Hepatocyte (in vitro differentiated cells): ENCODE measurements around the gene TREH. TPM values are rescaled to one million over a fixed set of nuclear protein-coding genes. Genes with fewer than 3 reads are reported as not detected.

Experiments used
- DNase-seq: peaks from one replicate; pipeline ENCODE4 v3.0.0-alpha.2; 2016; ENCODE audit warnings: low spot score
- H2AFZ ChIP-seq: fragments of 200-600 bp; sonication (generic); 2 replicates; pipeline ENCODE4 v1.6.0; 2016; ENCODE audit warnings: antibody characterized with exemption, mild to moderate bottlenecking
- H3K27ac ChIP-seq: fragments of 200-600 bp; sonication (generic); 2 replicates; pipeline ENCODE4 v1.5.1; 2016; ENCODE audit warnings: mild to moderate bottlenecking
- H3K27me3 ChIP-seq: fragments of 200-600 bp; sonication (generic); 2 replicates; pipeline ENCODE4 v1.6.1; 2016
- H3K36me3 ChIP-seq: fragments of 200-600 bp; sonication (generic); replicated peaks from 2 replicates; pipeline ENCODE4 v1.5.1; 2016; ENCODE audit warnings: low read depth; ENCODE audit not compliant: insufficient read depth
- H3K4me1 ChIP-seq: fragments of 200-600 bp; sonication (generic); 2 replicates; pipeline ENCODE4 v1.5.1; 2016; ENCODE audit warnings: mild to moderate bottlenecking, moderate library complexity; ENCODE audit not compliant: insufficient read depth
- H3K4me2 ChIP-seq: fragments of 200-600 bp; sonication (generic); 2 replicates; pipeline ENCODE4 v1.6.0; 2016
- H3K4me3 ChIP-seq: fragments of 200-600 bp; sonication (generic); 2 replicates; pipeline ENCODE4 v1.5.1; 2016; ENCODE audit warnings: mild to moderate bottlenecking
- H3K79me2 ChIP-seq: fragments of 200-600 bp; sonication (generic); 2 replicates; pipeline ENCODE4 v1.6.0; 2017; ENCODE audit warnings: mild to moderate bottlenecking
- H3K9me2 ChIP-seq: fragments of 200-600 bp; sonication (generic); replicated peaks from 2 replicates; pipeline ENCODE4 v1.6.0; 2017; ENCODE audit warnings: mild to moderate bottlenecking; ENCODE audit not compliant: insufficient read depth
- H3K9me3 ChIP-seq: fragments of 200-600 bp; sonication (generic); 2 replicates; pipeline ENCODE4 v1.5.1; 2016; ENCODE audit warnings: low read depth, mild to moderate bottlenecking
- H4K20me1 ChIP-seq: fragments of 200-600 bp; sonication (generic); 2 replicates; pipeline ENCODE4 v1.6.0; 2016; ENCODE audit warnings: mild to moderate bottlenecking; ENCODE audit not compliant: insufficient read depth, poor library complexity, severe bottlenecking
- EZH2 ChIP-seq: fragments of 200-600 bp; sonication (generic); IDR thresholded peaks from 2 replicates; pipeline ENCODE4 v1.6.1; 2016; ENCODE audit warnings: antibody characterized with exemption, mild to moderate bottlenecking, borderline replicate concordance
- EZH2phosphoT487 ChIP-seq: fragments of 200-600 bp; sonication (generic); IDR thresholded peaks from one replicate; pipeline ENCODE4 v1.6.1; 2018; ENCODE audit warnings: antibody characterized with exemption, mild to moderate bottlenecking, low read depth, moderate library complexity; ENCODE audit not compliant: unreplicated experiment, severe bottlenecking
- WGBS: methylation state at CpG from one replicate; pipeline ENCODE4 v1.1.6; 2016; ENCODE audit warnings: low lambda C conversion rate; ENCODE audit errors: missing lambda C conversion rate; 5-methylcytosine and 5-hydroxymethylcytosine counted together
- polyA plus RNA-seq: library from polyadenylated mRNA; unstranded; fragments of >200 nt; fragmentation: Nextera tagmentation; extraction: Ambion mirVana; gene quantifications from 2 replicates; pipeline ENCODE4 v1.2.1, GENCODE V29; 2016
- total RNA-seq: library from RNA; depleted of rRNA; stranded (reverse); fragments of >200 nt; gene quantifications from 2 replicates; pipeline ENCODE4 v1.2.3, GENCODE V29; 2014
- TF ChIP-seq, protein P1 (sequence below): fragments of 200-600 bp; sonication (generic); IDR thresholded peaks from 2 replicates; pipeline ENCODE4 v1.5.1; 2016; ENCODE audit warnings: antibody characterized with exemption, mild to moderate bottlenecking; ENCODE audit not compliant: poor library complexity

TREH gene
- total and polyA plus RNA-seq, 2 experiments from 2014 or later = 6.6 to 10.7 TPM

DNA sequence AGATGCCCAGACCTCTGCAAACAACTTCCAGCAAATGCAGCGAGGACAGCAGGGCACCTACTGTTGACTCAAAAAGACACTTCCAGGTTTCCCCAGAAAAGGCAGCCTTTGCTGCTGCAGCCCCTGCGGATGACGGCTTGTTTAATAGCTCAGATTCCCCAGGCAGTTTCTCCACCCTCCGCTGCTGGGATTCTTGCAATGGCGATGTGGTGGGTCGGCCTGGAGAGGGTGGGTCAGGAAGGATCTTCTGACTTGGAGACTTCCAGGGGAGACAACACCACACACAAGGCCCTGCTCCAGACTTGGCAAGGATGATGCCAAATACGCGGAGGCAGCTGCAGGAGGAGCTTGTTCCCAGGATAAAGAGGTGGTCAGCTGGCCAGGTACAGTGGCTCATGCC, 17.9 kb upstream of the TREH start:
- WGBS = 76% methylated on average over 8 of the region's 8 CpGs
- H2AFZ ChIP-seq = no peak overlapping the region

DNA sequence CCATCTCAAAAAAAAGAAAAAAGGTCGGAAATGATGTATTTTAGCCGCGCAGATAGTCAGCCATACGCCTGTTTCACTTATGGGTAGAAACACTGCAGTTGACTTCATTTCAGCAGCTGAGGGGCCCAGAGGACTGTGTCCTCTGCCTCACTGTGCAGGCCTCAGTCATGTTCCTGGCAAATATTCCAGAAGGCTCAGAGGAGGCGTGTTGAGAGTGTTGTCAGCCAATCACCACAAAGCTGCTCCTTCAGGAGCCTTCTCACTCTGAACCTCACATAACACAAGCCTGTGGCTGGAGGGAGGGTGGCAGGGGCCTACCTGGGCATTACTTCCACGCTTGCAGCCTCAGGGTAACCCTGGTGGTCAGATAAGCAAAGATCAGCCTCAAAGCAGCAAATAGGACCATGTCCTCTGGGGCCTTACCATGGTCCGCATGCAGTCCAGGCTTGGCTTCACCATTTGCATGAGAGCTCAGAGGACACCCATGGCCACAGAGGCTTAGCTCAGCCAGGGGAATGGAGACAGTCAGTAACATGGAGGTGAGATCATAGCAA, 17.3 kb upstream of the TREH start:
- H3K4me2 ChIP-seq = no peak overlapping the region
- H2AFZ ChIP-seq = no peak overlapping the region
- no peak overlapping the region for H3K27ac ChIP-seq
- H3K36me3 ChIP-seq = no peaks in the 10 kb centered on the region
- DNase-seq = no peak
- WGBS = 92% methylated on average over 7 of the region's 7 CpGs
- TF ChIP-seq EZH2phosphoT487 = no peak
- no peak for TF ChIP-seq EZH2
- TF ChIP-seq, protein P1, sequence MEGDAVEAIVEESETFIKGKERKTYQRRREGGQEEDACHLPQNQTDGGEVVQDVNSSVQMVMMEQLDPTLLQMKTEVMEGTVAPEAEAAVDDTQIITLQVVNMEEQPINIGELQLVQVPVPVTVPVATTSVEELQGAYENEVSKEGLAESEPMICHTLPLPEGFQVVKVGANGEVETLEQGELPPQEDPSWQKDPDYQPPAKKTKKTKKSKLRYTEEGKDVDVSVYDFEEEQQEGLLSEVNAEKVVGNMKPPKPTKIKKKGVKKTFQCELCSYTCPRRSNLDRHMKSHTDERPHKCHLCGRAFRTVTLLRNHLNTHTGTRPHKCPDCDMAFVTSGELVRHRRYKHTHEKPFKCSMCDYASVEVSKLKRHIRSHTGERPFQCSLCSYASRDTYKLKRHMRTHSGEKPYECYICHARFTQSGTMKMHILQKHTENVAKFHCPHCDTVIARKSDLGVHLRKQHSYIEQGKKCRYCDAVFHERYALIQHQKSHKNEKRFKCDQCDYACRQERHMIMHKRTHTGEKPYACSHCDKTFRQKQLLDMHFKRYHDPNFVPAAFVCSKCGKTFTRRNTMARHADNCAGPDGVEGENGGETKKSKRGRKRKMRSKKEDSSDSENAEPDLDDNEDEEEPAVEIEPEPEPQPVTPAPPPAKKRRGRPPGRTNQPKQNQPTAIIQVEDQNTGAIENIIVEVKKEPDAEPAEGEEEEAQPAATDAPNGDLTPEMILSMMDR = no peak
- no peaks in the 10 kb centered on the region for H4K20me1 ChIP-seq
- H3K27me3 ChIP-seq = no peaks in the 10 kb centered on the region
- no peaks in the 10 kb centered on the region for H3K9me3 ChIP-seq
- H3K9me2 ChIP-seq = no peaks in the 10 kb centered on the region
- no peaks in the 10 kb centered on the region for H3K79me2 ChIP-seq
- H3K4me3 ChIP-seq = no peak overlapping the region
- H3K4me1 ChIP-seq = no peaks in the 10 kb centered on the region

More for the DNA sequence above, 17.9 kb upstream of the TREH start:
- no peaks in the 10 kb centered on the region for H3K36me3 ChIP-seq
- H3K27ac ChIP-seq = no peak overlapping the region
- no peaks in the 10 kb centered on the region for H4K20me1 ChIP-seq
- no peaks in the 10 kb centered on the region for H3K9me2 ChIP-seq
- no peaks in the 10 kb centered on the region for H3K79me2 ChIP-seq
- no peak overlapping the region for H3K4me2 ChIP-seq
- no peaks in the 10 kb centered on the region for H3K4me1 ChIP-seq
- DNase-seq = no peak
- H3K4me3 ChIP-seq = no peak overlapping the region
- no peaks in the 10 kb centered on the region for H3K9me3 ChIP-seq
- TF ChIP-seq EZH2 (no peak), EZH2phosphoT487 (no peak)
- TF ChIP-seq, protein P1 = no peak
- no peaks in the 10 kb centered on the region for H3K27me3 ChIP-seq

- Histone ChIP-seq H3K27me3 (no peaks in the 10 kb centered on the region), H3K36me3 (no peaks in the 10 kb centered on the region), H3K4me1 (no peaks in the 10 kb centered on the region), H3K9me2 (no peaks in the 10 kb centered on the region), H3K4me2 (no peak overlapping the region), H2AFZ (no peak overlapping the region), H3K9me3 (no peaks in the 10 kb centered on the region), H3K27ac (no peak overlapping the region), H3K4me3 (no peak overlapping the region), H3K79me2 (no peaks in the 10 kb centered on the region), H4K20me1 (no peaks in the 10 kb centered on the region)
- WGBS = 86% methylated on average over 11 of the region's 11 CpGs
- no peak for DNase-seq
- TF ChIP-seq, protein P1 = no peak
- TF ChIP-seq EZH2 = no peak
- TF ChIP-seq EZH2phosphoT487 = no peak
Observed at GRCh38 chr11:118694771-118695170, 15.3 kb upstream of the TREH start.

DNA sequence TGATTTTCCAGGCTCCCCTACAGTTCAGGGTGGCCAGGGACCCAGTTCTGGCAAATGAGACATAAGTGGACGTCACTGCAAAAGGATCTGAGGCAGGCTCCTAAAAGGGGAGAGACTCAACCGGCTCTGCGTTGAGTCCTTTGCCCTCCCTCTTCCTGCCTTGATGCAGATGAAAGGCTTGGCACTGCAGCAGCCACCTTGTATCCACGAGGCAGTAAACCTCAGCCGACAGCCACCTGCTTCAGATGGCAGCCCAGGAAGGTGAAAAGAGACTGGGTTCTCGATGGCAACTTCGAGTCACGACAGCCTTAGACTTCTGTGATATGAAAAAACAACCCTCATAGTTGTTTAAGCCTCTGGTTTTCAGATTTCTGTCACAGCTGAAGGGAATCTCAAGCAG, 14.7 kb upstream of the TREH start:
- 94% methylated on average over 8 of the region's 8 CpGs for WGBS
- Histone ChIP-seq H3K79me2 (no peaks in the 10 kb centered on the region), H3K9me2 (no peaks in the 10 kb centered on the region), H3K27ac (no peak overlapping the region), H3K4me1 (peaks cover 5% of the 10 kb centered on the region), H3K9me3 (no peaks in the 10 kb centered on the region), H3K27me3 (no peaks in the 10 kb centered on the region), H2AFZ (no peak overlapping the region), H3K36me3 (no peaks in the 10 kb centered on the region), H4K20me1 (no peaks in the 10 kb centered on the region), H3K4me3 (no peak overlapping the region), H3K4me2 (no peak overlapping the region)
- no peak for DNase-seq
- TF ChIP-seq EZH2phosphoT487 (no peak), EZH2 (no peak)
- TF ChIP-seq, protein P1 = no peak
